ENCODE measurements around the gene MON1A.

MON1A gene

DNA sequence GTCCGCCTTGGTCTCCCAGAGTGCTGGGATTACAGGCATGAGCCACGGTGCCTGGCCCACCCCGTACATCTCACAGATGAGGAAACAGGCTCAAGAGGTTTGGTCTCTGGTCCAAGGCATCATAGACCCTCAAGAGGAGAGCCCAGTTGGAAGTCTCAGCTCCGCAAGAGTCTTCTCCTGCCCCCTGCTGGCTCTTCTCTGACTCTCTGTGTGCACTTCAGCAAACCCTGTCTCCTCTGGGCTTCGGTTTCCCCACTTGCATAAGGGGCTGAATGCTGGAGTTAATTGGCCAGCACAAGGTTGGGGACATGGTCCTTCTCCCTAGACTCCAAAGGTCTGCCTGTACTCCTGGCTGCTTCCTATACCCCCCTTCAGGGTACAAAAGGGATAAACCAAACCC, 29.8 kb downstream of the MON1A start:
- in situ Hi-C loops (cut with MboI; ENCODE audit: low pct_unique_long_range_greater_than_20kb, low sequenced_read_pairs) = no loop called here
- peak; percentile 62 for DNase-seq

DNA sequence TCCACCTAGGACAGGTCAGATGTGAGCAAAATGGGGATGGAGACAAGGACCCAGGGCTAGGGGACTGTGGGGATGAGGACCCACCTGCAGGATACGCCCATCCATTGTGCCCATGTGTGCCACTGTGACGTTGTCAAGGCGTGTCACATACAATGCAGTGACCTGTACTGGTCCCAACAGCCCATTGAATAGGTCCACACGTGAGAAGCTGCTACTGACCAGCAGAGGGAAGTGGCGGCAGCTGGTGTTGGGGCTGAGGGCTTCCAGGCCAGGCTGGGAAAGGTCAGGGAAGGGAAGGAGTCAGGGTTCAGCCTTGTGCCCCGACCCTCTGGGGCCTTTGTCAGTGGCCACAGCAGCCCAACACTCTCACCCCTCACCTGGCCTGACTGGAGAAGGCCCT, 30.6 kb downstream of the MON1A start:
- in situ Hi-C loops (cut with MboI; ENCODE audit: low pct_unique_long_range_greater_than_20kb, low sequenced_read_pairs) = no loop called here
- DNase-seq = no peak

DNA sequence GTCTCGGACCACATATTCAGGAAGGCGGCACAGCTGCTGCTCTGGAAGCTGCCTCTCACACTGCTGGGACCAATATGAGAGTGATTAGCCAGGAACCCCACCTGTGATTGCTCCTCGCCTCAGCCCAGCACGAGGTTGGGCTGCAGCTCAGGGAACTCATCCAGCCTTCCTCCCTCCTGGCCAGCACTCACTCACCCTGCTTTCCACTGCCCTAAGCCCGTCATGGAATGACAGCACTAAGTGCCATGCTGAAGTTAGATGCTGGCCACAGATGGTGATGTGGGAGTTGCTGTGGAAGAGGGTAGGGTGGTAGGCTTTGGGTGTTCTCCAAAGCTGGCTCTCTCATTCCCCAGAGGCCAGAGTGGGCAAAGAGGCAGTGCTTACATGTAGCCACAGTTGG, 33.3 kb downstream of the MON1A start:
- no peak for DNase-seq
- in situ Hi-C loops (cut with MboI; ENCODE audit: low pct_unique_long_range_greater_than_20kb, low sequenced_read_pairs) = no loop called here

DNA sequence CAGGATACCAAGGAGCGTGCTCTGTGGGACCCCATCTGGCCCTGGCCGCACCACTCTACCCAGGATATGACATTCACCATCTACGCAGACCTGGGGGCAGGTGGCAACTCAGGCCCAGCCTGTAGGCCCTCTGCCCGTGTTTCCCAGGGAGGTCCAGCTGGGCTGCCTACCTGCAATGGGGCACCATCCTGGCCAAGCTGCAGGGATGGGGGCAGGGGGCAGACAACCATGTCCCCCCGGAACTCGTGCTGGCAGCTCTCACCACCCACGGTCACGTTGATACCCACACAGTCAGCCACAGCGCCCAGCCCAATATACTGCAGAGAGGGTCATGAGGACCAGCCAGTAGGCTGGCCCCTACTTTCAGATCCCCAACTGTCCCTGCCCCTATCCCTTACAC, 33.8 kb downstream of the MON1A start:
- in situ Hi-C loops (cut with MboI; ENCODE audit: low pct_unique_long_range_greater_than_20kb, low sequenced_read_pairs) = no loop called here
- DNase-seq = no peak

DNA sequence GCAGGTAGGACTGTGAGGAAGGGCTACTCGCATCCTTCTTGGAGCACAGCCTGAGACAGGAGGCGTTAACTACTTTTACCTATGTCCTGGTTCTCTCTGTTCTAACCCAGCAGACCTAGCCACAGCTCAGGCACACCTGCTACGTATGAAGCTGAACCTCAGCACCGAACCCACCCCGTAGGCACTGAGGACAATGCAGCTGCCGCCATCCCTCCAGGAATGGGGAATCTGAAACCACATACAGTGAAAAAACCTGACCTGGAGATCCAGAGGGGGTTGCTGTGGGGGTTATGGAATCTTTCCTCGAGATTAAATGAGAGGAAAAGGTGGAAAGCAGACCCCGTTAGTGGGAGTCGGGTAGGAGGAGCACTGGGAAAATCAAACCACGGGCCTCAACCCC, 40.3 kb downstream of the MON1A start:
- DNase-seq = no peak
- in situ Hi-C loops (cut with MboI; ENCODE audit: low pct_unique_long_range_greater_than_20kb, low sequenced_read_pairs) = no loop called here

DNA sequence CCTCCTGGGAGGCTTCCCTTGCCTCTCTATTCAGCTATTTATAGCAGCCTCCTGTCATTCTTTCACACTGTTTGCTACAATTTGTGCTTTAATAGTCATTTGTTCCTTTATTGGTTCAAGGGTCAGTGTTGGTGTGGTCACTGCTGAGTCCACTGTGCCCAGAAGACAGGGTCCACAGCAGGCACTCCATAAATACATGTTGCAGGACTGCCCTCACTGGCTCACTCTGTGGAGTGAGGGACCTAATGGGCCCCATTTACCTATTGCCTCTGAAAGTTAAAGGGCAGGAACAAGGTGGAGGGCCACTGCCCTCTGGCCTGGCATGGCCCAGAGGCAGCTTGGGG, 42.7 kb downstream of the MON1A start:
- DNase-seq = no peak
- in situ Hi-C loops (cut with MboI; ENCODE audit: low pct_unique_long_range_greater_than_20kb, low sequenced_read_pairs) = no loop called here

DNA sequence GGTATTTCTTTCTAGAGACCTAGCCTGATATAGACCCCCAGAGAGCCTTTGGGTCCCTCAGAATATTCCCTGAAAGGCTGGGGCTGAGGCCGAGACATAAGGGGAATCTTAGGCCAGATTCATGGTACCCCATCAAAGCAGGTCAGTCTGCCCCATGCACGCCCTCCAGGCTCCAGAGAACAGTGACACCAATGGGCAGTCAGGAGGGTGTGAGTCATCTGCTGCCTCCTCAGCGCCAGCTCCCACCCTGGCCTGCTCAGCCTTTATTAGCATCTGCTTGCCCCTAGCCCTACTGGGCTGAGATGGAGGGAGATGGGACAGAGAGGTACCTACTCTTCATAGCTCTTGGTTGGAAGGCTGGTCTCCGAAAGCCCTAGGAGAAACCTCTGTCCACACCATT, 45.6 kb downstream of the MON1A start:
- no peak for DNase-seq
- in situ Hi-C loops (cut with MboI; ENCODE audit: low pct_unique_long_range_greater_than_20kb, low sequenced_read_pairs) = no loop called here

DNA sequence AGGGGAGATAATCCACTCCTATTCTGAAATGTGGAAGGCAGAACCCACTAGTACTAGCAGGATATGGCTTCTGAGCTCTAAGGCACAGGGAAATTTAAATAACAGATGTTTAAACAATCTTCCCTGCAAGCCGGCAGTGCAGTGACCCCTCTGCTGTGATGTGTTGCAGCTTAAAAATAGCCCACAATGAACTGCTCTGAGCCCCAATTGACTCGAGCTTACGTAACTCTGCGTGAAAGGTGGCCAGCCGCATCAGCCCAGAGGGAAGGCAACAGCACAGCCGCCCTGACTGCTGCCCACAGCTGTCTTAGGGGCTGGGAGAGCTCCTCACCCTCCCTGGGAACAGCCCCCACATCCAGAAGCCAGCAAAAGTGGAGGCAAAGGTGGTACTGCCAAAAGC, 47.4 kb downstream of the MON1A start:
- DNase-seq = peak; percentile 24
- in situ Hi-C loops (cut with MboI; ENCODE audit: low pct_unique_long_range_greater_than_20kb, low sequenced_read_pairs) = no loop called here

DNA sequence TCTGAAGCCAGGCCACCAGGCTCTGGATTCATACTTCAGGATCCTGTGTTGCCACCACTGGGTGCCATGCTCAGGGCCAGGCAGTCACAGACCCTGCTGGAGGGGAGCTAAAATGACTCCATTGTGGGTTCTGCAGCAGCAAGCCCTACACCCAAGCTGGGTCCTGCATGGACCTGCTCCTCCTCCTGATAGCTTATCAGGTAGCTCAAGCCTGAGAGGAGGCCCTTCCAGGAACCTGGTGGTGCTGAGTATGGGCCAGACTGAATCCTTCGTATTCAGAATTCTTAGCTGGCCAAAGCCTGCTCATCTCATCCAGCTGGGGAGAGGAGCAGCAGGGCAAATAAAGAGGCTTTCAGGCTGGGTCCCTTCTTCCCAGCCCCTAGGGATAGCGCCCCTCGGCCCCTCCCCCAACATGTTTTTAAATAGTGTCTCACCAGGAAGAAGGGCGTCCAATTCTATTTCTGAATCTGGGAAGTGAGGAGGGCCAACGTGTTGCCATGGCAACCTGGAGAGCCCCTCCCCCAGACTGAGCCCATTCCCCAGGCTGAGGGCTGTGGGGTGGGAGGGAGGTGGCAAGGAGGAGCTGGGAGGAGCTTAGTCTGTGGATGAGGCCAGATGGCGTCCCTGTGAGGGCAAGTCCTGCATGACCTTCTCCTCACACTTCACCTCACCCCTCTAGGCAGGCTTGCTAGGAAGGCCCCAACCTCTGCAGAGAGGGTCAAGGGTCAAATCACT, 48.9 kb downstream of the MON1A start:
- in situ Hi-C loops (cut with MboI; ENCODE audit: low pct_unique_long_range_greater_than_20kb, low sequenced_read_pairs) = no loop called here
- DNase-seq = no peak

DNA sequence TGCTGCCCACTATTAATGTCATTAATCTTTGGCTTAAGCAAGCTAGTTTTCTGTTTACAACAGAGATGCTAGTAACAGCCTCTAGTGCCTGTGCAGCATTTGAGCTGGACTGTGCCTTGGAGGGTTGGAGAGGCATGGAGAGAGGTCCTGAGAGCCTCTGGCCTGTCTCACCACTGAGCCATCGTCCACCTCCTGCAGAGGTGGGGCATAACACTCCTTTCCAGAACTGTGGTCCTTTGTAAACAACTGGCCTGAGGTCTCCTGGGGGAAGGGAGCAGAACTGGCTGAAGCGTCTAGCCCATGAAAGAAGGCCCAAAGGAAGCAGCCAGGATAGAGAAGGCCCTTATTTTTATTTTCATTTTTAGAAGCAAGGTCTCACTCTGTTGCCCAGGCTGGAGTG, 49.9 kb downstream of the MON1A start:
- in situ Hi-C loops (cut with MboI; ENCODE audit: low pct_unique_long_range_greater_than_20kb, low sequenced_read_pairs) = no loop called here

DNA sequence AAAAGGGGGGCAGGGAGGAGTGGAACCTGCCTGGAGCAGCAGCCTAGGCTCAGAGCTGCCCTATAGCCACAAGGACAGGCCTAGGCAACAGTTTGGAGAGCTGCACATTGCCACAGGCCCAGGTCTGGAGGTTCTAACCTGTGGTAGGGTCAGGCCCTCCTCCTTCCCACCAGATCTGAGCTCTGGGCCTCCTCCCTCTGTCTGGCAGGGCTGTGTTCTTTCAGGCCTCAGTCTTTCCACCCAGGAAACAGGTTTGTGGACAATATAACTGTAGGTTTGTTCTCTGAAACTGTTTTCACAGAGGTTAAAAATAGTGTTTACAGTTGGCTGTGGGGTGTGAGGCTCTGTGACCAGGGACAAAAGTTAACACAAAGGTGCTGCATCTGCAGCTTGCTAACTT, 50.9 kb downstream of the MON1A start:
- in situ Hi-C loops (cut with MboI; ENCODE audit: low pct_unique_long_range_greater_than_20kb, low sequenced_read_pairs) = no loop called here
- DNase-seq = no peak

More for the DNA sequence above, 49.9 kb downstream of the MON1A start:
- no peak for DNase-seq

DNA sequence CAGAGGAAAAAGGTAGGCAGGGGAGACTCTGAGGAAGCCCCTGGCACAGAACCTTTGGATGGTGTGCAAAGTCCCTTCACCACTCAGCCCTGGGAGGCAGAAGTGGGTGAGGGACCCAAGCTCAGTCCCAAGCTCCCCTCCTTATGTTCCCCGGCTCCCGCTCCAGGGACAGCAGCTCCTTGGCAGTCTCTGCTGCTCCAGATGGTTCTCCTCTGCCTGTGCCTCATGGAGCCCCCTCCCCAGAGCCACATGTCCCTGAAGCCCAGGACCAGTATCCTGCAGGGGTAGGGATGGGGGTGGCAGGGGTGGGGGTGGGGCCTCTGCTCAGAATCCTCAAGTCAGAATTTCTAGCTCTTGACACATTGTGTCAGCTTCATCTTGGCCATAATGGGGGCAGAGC, 51.9 kb downstream of the MON1A start:
- in situ Hi-C loops (cut with MboI; ENCODE audit: low pct_unique_long_range_greater_than_20kb, low sequenced_read_pairs) = no loop called here
- DNase-seq = no peak

DNA sequence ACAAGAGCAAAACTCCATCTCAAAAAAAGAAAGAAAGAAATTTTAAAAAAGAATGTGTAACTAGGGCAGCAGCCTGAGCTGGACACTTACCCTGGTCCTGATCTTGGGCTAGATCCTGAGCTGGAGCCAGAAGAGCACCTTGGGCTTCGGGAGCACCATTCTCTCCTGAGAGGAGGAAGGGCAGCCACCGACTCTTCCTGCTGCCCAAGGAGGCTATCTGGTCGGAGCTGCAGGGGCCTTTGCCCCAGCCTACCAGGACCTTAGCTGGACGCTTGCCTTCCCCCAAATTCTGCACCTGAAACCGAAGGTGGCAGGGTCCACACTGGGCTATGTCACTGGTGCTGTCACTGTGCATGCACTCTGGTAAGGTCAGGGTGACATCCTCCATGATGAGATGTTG, 53.0 kb downstream of the MON1A start:
- DNase-seq = no peak
- in situ Hi-C loops (cut with MboI; ENCODE audit: low pct_unique_long_range_greater_than_20kb, low sequenced_read_pairs) = no loop called here

DNA sequence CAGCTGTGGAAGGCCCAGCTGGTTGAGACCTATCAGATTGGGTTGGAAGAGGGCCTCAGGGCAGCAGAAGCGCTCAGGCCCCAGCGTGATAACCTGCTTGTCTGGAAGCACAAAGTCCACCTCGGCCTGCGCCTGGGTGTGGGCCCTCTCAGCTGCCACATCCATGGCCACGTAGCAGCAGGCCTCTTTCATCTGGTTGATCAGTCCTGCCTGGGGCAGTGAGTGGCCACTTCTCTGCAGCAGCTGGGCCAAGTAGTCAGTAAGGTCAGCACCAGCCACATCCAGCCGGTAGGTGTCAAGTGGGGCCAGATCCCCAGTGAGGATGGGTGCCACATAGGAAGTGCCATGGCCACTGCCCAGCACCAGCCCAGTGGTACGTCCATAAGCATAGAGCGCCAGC, 56.0 kb downstream of the MON1A start:
- no peak for DNase-seq
- in situ Hi-C loops (cut with MboI; ENCODE audit: low pct_unique_long_range_greater_than_20kb, low sequenced_read_pairs) = no loop called here

DNA sequence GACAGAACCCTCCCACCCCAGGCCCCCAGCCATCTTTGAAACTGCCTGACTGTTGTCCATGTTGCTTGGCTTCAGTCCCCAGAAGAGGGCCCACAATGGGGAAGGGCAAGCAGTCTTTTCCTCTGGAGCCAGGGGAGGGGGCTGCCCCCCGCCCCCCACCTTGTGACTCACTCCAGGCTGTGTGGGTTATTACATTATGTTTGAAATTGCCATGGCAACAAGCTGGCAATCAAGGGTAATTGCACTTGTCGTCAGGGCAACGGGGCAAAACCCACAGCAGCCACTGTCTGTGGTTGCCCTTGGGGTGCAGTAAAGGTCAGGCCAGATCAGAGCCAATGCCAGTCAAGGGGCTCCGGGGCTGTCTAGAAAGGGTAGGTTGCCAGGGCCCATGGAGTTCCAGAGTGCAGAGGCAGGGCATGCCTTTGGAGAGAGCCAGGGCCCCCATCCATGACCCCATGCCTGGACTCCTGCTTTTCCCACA, 56.8 kb downstream of the MON1A start:
- DNase-seq = peak; percentile 53
- in situ Hi-C loops (cut with MboI; ENCODE audit: low pct_unique_long_range_greater_than_20kb, low sequenced_read_pairs) = no loop called here

DNA sequence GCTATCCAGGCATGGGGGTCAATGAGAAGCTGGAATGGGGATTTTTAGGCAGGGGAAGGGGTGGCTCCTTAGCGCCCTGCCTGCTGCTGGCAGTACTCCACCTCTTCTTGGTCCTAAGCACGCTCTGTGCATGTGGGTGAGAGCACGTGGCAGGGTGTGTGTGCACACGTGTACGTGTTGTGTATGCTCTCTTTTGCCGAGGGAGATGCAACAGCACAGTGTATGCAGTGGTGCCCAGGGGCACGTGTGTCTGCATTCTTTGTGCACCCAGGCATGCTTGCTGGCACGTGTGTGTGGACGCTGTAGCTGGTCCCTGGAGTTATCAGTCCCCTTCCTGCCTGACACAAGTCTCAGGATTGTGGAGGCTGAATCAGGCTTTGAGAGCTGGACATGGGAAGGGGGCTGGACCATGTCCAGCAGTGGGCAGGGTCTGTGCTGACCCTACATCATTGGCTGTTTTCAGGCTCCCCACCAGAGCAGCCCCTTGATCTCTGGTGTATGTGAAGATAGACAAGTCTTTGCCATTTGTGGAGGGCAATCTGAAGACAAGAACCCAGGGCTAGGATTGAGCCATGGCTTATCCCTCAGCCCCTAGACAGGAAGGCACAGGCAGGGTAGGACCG, 58.0 kb downstream of the MON1A start:
- in situ Hi-C loops (cut with MboI; ENCODE audit: low pct_unique_long_range_greater_than_20kb, low sequenced_read_pairs) = no loop called here
- DNase-seq = no peak

DNA sequence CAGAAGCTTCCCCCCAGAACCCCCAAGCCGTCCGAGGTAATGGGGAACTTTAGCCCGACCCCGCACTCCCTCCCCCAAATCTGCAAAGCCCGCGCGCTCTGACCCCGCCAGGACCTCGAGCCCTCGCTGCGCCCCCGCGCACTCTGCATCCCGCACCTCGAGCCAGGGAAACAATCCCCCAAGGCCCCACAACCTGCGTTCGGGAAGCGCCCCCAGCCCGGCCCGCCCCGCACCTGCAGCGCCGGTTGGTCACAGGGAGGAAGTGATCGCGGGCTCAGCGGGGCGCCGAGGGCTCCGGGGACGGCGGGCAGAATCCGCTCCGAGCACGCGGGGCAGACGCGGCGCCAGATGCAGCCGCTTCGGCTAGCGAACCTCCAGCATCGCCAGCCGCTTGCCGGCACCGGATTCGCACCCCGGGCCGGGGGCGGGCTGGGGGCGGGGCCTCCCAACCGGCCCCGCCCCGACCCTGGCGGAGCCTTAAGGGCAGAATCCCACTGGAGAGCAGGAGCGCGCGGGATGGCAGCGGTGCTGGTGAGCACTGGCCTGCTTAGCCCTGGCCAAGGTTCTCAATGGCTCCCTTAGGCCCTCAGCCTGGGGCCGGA, 60.0 kb downstream of the MON1A start, which contains the start of gene CAMKV:
Gene CAMKV, minus strand, starts transcription at position 382 of the 602 bp plus-strand sequence. CDS start 7,518 bp downstream, outside the sequence.
- peak; percentile 58 for DNase-seq
- in situ Hi-C loops (cut with MboI; ENCODE audit: low pct_unique_long_range_greater_than_20kb, low sequenced_read_pairs) = no loop called here

DNA sequence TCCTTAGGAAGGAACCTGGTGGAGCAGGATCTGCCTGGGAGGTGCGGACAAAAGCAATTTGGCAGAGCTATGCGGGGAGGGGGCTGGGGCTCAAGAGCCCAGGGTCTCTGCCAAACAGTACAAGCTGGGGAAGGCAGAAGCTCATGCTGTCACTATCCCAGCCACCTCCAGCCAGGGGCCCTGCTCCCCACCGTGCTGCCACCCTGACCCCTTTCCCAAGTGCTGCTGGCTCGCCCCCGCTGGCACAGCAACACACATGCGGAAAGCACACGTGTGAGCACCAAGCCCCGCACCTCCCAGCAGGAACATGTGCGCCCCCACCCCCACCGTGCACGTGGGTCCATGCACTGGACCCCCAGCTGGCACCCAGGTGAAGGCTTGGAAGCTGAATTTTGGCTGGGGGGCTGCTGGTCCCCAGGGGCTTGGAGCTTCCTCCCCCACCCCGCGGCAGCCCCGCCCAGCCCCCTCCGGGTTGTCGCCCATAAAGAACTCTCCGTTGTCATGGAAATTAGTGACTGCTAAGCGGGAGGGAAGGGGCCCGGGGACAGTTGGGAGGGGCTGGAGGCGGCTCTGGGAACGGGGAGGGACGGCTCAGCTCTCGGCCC, 60.6 kb downstream of the MON1A start:
- no peak for DNase-seq
- in situ Hi-C loops (cut with MboI; ENCODE audit: low pct_unique_long_range_greater_than_20kb, low sequenced_read_pairs) = no loop called here

DNA sequence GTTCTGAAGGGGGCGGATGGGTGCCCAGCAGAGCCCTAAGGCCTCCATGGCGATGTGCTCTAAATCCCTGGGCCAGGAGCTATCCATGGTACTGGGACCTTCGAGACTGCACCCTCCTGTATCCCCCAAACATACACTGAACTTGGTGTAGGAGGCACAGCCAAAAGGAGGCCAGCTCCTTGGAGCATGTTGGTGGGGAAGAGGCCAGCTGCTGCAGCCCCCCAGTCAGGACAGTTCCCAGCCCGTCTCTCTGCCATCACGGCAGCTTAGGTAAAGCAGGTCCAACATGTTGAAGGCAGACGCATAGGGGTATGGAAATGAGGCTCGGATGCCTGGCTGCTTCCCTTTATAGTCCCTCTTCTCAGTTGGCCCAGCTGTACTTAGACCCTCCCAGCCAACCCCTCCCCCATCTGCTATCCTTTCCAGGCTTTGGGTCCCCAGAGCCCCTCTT, 61.7 kb downstream of the MON1A start:
- peak; percentile 68 for DNase-seq

DNA sequence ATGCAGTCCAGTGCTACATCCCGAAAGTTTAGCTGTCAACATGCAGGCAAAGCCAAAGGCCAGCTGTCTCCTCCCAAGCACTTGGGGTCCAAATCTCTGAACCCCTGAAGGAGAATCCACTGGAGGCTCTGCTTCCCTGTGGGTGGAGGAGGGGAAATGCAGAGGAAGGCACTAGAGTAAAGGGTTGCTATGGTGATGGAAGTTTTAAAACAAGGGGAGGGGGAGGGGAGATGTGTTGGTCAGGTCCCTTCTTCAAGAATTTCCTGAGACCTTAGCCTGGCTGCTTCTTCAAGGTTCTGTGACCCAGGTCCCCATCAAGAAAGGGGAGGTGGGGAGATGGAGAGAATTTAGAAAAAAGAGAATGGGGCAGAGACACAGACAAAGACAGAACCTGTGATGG, 62.2 kb downstream of the MON1A start:
- DNase-seq = no peak
- in situ Hi-C loops (cut with MboI; ENCODE audit: low pct_unique_long_range_greater_than_20kb, low sequenced_read_pairs) = no loop called here

More for the DNA sequence above, 61.7 kb downstream of the MON1A start:
- in situ Hi-C loops (cut with MboI; ENCODE audit: low pct_unique_long_range_greater_than_20kb, low sequenced_read_pairs) = no loop called here

Measured in KBM-7 (cell line).